GM19455 (cell line): Measurements from ENCODE around the gene CNKSR3.

Experiments
- ATAC-seq: cut with Tn5 transposase; IDR thresholded peaks from one replicate; pipeline ENCODE4 v1.9.1; 2021; ENCODE audit not compliant: unreplicated experiment

The CNKSR3 gene

GRCh38 chr6:154504102-154504501 lies 6.4 kb downstream of the CNKSR3 start:
- no peak for ATAC-seq

DNA sequence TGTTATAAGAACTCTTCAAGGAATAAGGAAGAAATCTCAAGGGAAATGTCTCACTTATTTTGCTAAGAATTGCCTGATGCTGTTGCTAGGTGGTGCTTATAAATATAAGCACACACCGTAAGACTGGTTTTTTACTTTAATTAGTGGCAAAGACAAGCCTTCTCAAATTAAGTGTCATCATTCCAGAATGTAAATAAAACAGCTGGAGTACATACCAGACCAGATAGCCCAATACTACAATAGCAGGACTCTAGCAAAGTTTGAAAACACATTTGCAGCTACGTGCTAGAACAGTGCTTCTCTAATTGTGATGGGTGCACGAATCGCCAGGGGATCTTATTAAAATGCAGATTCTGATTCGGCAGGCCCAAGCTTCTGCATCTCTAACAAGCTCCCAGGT lies 6.8 kb downstream of the CNKSR3 start:
- no peak for ATAC-seq

- no peak for ATAC-seq
Observed at GRCh38 chr6:154502553-154502952, 7.9 kb downstream of the CNKSR3 start.

DNA sequence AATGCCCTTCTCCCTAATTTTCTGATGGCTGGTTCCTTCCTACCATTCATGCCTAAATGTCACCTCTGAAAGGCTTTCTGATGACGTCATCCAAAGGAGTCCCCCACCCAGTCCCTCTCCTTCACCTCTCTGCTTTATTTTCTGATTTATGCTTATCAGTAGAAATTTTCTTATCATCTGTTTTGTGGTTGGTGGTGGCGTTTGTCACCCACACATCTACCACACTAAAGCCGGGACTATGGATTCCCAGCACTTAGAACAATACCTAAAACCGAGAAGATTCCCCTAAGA lies 9.0 kb downstream of the CNKSR3 start:
- ATAC-seq: no peak

GRCh38 chr6:154500769-154501577 lies 9.5 kb downstream of the CNKSR3 start:
- ATAC-seq: no peak

- ATAC-seq: no peak
Observed at GRCh38 chr6:154499855-154500589, 10.5 kb downstream of the CNKSR3 start.

DNA sequence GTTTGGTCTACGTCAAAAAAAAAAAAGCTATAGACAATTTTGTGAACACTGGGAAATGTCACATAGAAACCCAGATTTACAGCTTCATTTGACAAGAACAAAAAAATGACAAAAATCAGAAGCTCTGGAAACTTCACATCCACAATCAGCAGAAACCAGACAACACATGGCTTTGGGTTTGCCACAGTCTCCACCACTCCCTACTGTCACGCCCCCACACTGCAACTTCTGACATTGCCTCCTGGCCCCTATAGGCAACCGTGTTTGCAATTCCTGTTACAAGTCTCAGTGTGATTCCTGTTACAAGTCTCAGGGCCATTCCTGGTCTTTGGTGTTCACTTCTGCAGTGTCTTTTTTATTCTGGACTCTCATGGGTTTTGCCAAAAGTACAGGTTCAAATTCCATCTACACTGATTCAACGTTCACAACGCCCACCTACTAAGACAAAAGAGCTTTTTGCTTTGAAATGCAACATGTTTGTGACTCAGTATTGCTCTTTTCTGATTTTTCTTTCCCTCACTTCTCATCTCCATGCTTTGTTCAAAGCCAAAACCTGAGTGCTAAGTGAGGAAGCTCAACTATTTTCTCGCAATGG lies 12.0 kb downstream of the CNKSR3 start:
- ATAC-seq: no peak

DNA sequence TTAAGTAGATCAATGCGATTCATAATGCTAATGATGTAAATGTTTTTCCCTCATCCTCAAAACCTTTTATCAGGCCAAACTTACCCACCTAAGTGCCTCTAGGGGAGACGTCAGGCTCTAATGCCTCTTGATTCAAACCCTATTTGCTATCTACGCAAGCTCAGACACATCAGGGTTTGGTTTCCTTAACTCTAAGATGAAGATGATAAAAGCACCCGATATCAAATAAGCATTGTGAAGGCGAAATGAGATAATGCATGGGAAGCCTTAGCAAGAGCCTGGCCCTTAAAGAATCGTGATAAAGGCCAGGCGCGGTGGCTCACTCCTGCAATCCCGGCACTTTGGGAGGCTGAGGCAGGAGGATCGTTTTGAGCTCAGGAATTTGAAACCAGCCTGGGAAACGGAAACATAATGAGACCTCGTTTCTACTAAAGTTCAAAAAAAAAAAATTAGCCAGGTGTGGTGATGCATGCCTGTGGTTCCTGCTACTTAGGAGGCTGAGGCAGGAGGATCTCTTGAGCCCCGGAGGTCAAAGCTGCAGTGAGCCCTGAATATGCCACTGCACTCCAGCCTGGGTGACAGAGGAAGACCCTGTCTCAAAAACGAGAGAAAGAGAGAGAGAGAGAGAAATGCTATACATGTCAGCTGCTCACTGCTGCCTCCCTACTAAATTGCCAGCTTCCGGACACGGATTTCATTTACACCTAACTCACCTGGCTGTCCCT lies 13.5 kb downstream of the CNKSR3 start:
- ATAC-seq: no peak

DNA sequence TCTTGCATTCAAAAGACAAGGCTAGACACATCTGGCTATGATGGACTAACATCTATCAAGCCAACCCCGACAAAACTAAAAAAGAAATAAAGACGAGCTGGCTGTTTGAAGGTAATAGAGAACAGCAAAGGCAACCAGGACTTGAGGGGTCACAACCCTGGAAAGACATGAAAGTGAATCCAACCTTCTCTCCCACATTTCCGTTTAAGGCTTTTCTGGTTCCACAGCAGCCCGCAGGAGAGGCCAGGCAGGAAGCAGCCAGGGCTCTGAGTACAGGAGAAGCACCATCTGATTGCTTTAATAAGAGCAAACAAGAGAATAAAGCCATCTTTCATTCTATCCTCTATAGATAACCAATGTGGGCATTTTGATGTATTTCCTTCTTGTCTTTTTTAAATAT lies 14.3 kb downstream of the CNKSR3 start:
- ATAC-seq: no peak

DNA sequence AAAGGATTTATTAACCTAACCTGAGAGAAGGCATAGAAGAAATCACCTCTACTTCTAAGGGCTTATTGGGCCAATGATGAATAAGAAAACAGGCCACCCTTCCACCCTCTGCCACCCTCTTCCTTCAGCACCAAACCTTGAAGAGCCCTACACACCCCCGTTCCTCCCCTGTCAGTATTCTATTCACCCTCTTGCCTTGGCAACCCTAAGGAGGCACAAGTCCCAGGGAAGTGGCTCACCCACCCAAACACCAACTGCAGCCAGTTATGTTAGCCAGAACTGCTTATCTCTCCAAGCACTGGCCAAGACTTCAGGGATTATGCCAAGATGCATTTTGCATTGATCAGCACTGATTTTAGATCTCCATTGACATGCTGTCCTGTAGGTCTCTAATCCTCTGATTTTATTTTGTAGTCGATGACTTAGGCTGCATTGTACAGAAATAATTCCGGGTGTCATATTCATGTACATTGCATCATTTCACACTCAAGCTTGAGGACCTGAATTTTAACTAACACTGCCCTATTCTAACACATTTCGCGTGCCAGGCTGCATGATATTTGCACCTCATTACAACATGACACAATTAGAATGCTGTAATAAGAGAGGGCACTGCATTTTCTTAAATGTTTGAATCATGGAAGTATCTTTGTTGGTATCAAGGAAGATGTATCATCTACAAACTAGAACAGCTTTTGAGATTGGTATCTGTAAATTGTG lies 15.7 kb downstream of the CNKSR3 start:
- no peak for ATAC-seq

DNA sequence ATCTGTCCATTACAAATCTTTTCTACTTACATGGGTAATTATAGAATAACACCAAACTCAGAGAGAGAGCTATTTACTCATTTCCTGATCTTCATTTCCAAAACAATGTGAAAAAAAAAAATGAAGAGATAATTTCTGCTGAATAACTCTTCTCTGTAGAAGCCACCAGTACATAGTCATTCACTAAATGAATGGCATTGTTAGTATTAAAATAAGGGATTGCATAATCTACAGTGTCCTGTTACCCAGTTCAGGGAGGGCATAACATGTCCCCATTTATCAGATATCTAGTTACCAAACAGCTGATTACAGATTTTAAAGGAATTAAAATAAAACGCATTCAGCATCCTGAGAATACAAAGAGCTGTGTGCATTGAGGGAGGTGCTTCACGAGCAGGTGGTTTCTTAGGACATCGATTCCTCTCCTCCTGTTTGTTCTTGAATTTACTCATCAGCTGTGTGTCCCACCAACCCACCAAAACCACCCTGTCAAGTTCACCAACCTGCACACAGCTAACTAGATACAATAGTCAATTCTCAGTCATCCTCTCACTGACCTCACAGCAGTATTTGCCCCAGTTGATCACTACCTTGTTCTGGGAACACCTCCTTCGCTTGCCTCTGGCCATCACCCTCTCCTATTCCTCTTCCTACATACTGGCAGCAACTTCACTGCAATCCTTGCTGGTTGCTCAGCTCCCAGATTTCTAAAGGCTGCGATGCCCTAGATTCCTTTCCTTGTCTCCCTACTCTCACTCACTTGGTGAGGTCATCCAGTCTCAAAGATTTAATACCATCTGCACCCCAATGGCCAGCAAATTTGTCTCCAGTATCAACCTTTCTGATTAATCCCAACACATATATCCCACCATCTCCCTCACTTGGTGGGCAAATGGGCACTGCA lies 18.7 kb downstream of the CNKSR3 start:
- no peak for ATAC-seq

GRCh38 chr6:154489822-154490221 lies 20.7 kb downstream of the CNKSR3 start:
- ATAC-seq: no peak

- ATAC-seq: no peak
Observed at GRCh38 chr6:154488802-154489437, 21.6 kb downstream of the CNKSR3 start.

GRCh38 chr6:154488248-154488593 lies 22.3 kb downstream of the CNKSR3 start:
- no peak for ATAC-seq

DNA sequence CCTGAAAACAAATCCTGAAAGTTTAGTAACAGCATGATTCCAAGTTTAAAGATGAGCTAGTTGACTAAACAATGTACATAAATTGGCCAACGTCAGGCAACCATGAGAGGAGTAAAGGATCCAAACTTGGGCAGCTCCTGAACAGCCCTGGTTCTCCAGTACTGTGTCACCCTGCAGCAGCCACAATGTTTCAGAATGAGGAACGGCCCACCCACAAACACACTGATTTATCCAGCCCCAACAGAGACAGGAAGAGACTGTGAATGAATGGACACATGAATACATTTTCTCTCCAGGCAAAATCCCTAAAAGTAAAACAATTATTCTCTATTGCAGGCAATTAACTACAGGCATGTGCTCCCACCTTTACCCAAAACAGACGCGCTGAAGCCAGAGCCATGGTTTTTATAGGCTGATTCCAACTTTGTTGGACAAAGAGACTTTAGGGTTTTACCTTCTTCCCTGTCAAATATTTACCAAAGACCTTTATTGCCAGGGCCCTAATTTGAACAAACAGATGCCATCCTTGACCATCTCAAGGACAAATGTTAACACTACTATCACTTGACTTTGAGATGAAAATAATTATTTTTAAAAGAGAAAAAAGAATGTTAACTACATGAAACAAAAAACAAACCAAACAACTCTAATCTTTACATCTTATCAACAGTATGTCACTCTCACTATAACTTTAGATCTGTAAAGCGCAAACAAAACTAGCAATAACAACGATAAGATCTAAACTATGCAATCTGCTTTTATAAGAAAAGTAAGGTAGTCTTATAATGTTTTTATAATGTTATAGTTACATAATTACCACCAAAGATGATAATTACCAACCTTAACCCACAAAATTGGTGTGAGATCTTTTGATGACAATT lies 22.9 kb downstream of the CNKSR3 start:
- ATAC-seq: no peak

DNA sequence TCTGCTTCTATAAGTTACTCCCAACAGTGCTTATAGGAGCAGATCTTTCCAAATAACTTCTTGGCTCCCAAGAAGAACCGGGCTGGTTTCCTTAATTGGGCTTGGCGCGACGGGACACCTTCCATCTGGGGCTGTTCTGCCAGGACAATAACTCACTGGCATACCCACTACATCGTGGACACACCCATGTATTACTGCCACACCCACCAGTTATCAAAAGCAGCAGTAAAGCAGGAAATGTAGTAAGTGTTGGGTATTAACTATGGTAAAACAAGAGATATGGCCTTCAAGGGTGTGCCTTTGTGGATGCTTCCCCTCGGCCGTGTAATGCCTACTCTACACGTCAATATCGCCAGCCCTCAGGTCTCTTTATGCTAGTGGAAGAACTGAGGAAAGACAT lies 24.7 kb downstream of the CNKSR3 start:
- no peak for ATAC-seq

- no peak for ATAC-seq
Observed at GRCh38 chr6:154484942-154485341, 25.5 kb downstream of the CNKSR3 start.

DNA sequence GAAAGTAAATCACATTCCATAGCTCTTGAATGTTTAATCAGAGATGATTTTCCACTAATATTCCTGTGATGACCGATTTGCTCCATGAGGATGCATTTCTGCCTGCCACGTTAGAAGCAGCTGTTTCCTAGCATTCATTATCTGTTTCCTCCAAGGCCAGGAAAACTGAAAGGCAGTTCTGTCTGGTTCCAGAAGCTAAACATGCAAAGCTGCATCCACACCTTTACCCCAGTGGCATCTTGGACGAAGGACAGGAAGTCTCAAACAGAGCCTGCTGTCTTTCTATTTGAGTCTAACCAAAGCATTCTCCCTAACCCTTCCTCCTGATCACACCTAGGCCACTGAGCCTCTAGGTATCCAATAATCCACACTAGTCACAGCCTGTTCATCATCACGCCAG lies 27.6 kb downstream of the CNKSR3 start:
- no peak for ATAC-seq
